Fibroblast of skin of right quadriceps (primary cell): ENCODE data around the gene DDX21.
A peak's percentile ranks its signal among the peaks of the same experiment; 100 is the strongest.
"Not testable (repeated sequence)": the region's sequence is repeated elsewhere in the genome, so short reads cannot be mapped to it uniquely, and the experiment has no call there.

Experiments
- DNase-seq: peaks from one replicate; pipeline ENCODE4 v3.0.0-alpha.2; 2013

The DDX21 gene

DNA sequence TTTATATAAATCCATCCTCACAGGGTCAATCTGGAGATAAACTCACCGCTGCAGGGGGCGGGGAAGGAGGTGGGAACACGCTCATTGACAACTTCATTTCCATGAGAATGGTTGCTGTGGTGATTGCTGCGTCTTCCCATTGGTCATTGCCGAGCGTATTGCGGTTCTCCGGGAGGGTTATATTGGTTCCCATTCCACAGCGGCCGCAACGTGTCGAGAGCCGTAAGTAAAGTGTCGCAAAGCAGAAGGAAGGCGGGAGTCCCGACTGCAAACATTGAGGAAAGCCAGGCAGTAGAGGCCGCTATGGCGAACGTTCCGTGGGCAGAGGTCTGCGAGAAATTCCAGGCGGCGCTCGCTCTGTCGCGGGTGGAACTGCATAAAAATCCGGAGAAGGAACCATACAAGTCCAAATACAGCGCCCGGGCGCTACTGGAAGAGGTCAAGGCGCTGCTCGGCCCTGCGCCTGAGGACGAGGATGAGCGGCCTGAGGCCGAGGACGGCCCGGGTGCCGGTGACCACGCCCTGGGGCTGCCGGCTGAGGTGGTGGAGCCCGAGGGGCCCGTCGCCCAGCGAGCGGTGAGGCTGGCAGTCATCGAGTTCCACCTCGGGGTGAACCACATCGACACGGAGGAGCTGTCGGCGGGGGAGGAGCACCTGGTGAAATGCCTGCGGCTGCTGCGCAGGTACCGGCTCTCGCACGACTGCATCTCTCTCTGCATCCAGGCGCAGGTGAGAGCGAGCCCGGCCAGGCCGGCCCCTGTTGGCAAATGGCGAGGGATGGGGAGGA is 32.8 kb downstream of the DDX21 start, which contains the start of gene KIFBP:
Gene KIFBP (plus strand): TSS at position 274 of the 787 bp plus-strand sequence. CDS start 30 bp downstream, at position 304.
- DNase-seq, result peak; percentile 97

DNA sequence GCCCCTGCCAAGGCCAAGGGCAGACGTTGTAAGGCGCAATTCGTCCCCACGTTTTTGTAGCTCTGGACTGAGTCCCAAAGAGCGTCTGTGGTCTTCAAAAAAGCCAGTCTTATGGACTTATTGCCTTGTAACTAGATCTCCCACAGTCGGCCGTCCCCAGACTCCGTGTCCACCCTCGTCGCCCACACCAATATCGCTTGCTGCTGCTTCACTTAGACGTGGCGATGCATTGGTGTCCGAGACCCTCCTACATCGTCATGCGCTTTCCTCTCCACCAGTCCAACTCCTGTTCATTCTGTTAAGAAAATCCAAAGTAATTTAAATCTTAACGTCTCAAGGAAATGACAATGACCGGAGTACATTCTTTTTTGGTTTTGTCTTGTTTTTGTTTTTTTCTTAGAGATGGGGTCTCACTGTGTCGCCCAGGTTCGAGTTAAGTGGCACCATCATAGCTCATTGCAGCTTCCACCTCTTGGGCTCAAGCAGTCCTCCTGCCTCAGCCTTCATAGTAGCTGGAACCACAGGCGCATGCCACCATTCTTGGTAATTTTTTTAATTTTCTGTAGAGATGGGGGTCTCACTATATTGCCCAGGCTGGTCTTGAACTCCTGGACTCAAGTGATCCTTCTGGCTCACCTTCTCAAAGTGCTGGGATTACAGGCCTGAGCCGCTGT is 33.5 kb downstream of the DDX21 start:
- peak; percentile 8 for DNase-seq

GRCh38 chr10:68992636-68993440 is 36.9 kb downstream of the DDX21 start:
- DNase-seq, result peak; percentile 78

DNA sequence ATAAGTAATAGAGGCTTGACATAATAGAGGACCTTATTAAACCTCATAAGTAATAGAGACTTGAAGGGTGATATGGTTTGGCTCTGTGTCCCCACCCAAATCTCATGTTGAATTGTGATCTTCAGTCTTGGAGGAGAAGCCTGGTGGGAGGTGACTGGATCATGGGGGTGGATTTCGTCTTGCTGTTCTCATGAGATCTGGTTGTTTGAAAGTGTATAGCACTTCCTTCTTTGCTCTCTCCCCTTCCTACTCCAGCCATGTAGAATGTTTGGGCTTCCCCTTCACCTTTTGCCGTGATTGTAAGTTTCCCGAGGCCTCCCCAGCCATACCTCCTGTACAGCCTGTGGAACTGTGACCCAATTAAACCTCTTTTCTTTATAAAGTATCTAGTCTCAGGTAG is 41.2 kb downstream of the DDX21 start:
- DNase-seq, result no peak

DNA sequence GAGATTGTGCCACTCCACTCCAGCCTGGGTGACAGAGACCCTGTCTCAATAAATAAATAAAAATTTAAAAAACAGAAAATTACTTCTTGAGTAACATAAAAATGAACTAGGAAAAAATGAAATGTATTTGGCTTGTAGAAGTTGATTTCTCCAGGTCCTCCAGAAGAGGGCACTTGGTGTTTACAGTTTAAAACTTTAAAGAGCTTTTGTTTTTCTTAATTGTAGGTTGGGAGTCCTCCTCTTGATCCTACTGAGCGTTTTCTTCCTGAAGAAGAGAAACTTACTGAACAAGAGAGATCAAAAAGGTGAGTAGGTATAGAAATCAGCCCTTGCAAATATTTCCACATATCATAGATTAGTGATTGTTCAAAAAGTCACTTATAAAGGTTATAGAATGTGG is 48.9 kb downstream of the DDX21 start:
- peak; percentile 38 for DNase-seq

DNA sequence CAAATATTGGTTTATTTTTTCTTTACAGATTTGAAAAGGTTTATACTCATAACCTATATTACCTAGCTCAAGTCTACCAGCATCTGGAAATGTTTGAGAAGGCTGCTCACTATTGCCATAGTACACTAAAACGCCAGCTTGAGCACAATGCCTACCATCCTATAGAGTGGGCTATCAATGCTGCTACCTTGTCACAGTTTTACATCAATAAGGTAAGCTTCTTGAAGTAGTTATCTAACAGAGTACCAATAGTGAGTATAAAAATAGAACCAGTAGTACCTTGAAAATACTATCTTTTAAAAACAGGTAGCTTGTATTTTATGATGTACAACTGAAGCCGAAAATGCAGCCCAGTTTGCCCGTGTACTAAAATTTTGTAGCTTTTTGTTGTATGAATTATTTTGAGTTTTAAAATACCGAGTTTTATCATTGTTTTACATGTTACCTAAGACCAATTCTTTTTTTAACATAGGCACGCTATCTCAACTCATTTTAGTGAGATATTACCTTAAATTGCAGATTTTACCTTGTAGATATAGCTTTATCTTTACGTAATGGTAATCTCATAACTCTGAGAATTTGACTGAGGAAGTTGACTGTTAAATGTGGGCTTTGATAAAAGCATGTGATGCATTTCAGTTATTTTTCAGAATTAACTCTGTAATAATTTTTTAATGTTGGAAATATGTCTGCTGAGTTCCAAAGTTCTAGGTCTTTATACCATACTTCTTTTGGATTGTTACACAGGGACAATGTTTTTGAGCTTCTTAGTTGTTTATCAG is 49.9 kb downstream of the DDX21 start:
- DNase-seq, result no peak

GRCh38 chr10:69007260-69007659 is 51.3 kb downstream of the DDX21 start:
- no peak for DNase-seq

- peak; percentile 25 for DNase-seq
These were observed 53.4 kb downstream of the DDX21 start for GRCh38 chr10:69009360-69009759.

GRCh38 chr10:69010151-69010640 is 54.2 kb downstream of the DDX21 start:
- DNase-seq, result no peak

DNA sequence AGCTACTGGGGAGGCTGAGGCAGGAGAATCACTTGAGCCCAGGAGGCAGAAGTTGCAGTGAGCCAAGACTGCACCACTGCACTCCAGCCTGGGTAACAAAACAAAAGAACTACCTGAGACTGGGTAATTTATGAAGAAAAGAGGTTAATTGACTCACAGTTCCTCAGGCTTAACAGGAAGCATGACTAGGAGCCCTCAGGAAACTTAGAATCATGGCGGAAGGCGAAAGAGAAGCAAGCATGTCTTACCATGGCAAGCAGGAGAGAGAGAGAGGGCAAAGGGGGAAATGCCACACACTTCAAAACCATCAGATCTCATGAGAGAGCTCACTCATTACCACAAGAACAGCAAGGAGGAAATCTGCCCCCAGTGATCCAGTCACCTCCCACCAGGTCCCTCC is 56.8 kb downstream of the DDX21 start:
- DNase-seq, result not testable (repeated sequence)

DNA sequence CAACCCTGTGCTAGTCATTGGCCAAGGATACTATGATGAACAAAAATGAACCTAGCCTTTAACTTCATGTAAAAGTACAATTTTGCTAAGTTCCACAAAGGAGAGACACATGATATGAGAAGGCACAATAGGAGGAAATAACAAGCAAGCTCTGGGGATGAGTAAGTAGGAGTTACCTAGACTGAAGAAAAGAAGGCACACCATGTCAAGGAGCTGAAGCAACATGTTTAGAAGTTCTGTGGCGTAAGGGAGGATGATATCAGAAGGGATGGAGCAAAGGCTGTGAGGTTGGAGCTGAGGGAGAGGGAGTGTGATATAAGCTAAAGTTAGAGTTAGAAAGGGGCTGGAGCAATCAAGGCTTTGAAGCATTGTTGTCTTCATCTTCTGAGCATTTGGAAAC is 58.2 kb downstream of the DDX21 start:
- DNase-seq, result no peak

GRCh38 chr10:69018613-69019012 is 62.6 kb downstream of the DDX21 start:
- no peak for DNase-seq

GRCh38 chr10:69022611-69023010 is 66.6 kb downstream of the DDX21 start:
- no peak for DNase-seq

DNA sequence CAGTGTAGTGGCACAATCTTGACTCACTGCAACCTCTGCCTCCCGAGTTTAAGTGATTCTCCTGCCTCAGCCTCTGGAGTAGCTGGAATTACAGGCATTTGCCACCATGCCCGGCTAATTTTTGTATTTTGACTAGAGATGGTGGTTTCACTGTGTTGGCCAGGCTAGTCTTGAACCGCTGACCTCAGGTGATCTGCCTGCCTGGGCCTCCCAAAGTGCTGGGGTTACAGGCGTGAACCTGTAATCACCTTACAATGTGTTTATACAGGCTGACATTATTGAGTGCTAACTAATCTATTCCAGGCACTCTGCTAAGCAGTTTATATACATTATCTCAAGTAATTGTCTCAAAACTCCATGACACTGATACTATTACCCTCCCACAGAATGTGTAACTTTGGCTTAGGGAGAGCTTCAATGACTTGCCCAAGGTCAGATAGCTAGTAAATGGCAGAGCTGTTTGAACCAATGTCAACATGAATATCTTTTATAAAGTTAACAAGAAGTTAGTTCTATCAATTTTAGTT is 69.5 kb downstream of the DDX21 start:
- DNase-seq, result no peak

GRCh38 chr10:69033256-69033655 is 77.3 kb downstream of the DDX21 start:
- no peak for DNase-seq
